GM18499 (cell line): ENCODE measurements around the gene PROCA1.
A peak's percentile ranks its signal among the peaks of the same experiment; 100 is the strongest.
"Not testable (repeated sequence)": the region's sequence is repeated elsewhere in the genome, so short reads cannot be mapped to it uniquely, and the experiment has no call there.

Experiments used
- ATAC-seq: cut with Tn5 transposase; IDR thresholded peaks from one replicate; pipeline ENCODE4 v1.9.1; 2021; ENCODE audit warnings: moderate number of reproducible peaks; ENCODE audit not compliant: insufficient read depth, unreplicated experiment

Gene PROCA1

GRCh38 chr17:28744104-28744971 is 32.6 kb upstream of the PROCA1 start:
- ATAC-seq: no peak

- ATAC-seq: no peak
These were observed 31.8 kb upstream of the PROCA1 start, which contains the start of gene TRAF4 for GRCh38 chr17:28743243-28744103. Gene TRAF4, plus strand, starts transcription at chr17:28744011. Its CDS starts 102 bp downstream, at chr17:28744113.

- no peak for ATAC-seq
These were observed 30.0 kb upstream of the PROCA1 start for GRCh38 chr17:28741358-28742349.

- no peak for ATAC-seq
These were observed 29.0 kb upstream of the PROCA1 start for GRCh38 chr17:28740406-28741357.

- ATAC-seq: no peak
These were observed 27.1 kb upstream of the PROCA1 start for GRCh38 chr17:28738680-28739384.

- ATAC-seq: no peak
These were observed 26.3 kb upstream of the PROCA1 start for GRCh38 chr17:28737770-28738679.

GRCh38 chr17:28737316-28737715 is 25.6 kb upstream of the PROCA1 start:
- no peak for ATAC-seq

GRCh38 chr17:28735913-28736769 is 24.5 kb upstream of the PROCA1 start:
- ATAC-seq: not testable (repeated sequence)

- no peak for ATAC-seq
These were observed 23.6 kb upstream of the PROCA1 start for GRCh38 chr17:28735242-28735722.

GRCh38 chr17:28734712-28735241 is 23.1 kb upstream of the PROCA1 start:
- no peak for ATAC-seq

GRCh38 chr17:28733346-28733745 is 21.7 kb upstream of the PROCA1 start:
- no peak for ATAC-seq

- ATAC-seq: no peak
These were observed 18.3 kb upstream of the PROCA1 start for GRCh38 chr17:28729950-28730330.

- ATAC-seq: peak; percentile 22
These were observed 16.9 kb upstream of the PROCA1 start, which contains the start of gene NEK8 for GRCh38 chr17:28728364-28729200. Gene NEK8, plus strand, starts transcription at chr17:28728788. Its CDS starts 26 bp downstream, at chr17:28728814.

- ATAC-seq: no peak
These were observed 15.2 kb upstream of the PROCA1 start for GRCh38 chr17:28726627-28727491.
